ENCODE results near the gene GCK. TPM values are rescaled to one million over a fixed set of nuclear protein-coding genes. Genes with fewer than 3 reads are reported as not detected.

The GCK gene
- total RNA-seq, 2 experiments from 2014 or later: 1.1 to 1.3 TPM

GRCh38 chr7:44117801-44118429 lies 71.3 kb downstream of the GCK start:
- DNase-seq: no peak
- intact Hi-C loops (cut with micrococcal nuclease): no loop called here
- no peaks in the 10 kb centered on the region for H3K27me3 Mint-ChIP-seq
- ChIA-PET CTCF (no interaction called here), POLR2A (no interaction called here)
- no peak overlapping the region for H3K27ac Mint-ChIP-seq
- peaks cover 38% of the 10 kb centered on the region for H3K36me3 Mint-ChIP-seq
- no peak overlapping the region for H3K4me3 Mint-ChIP-seq
- H3K9me3 Mint-ChIP-seq: no peaks in the 10 kb centered on the region
- peaks cover 36% of the 10 kb centered on the region for H3K4me1 Mint-ChIP-seq (ENCODE audit: low read depth)

- H3K4me3 Mint-ChIP-seq: no peak overlapping the region
- peaks cover 35% of the 10 kb centered on the region for H3K36me3 Mint-ChIP-seq
- H3K4me1 Mint-ChIP-seq (ENCODE audit: low read depth): peaks cover 28% of the 10 kb centered on the region
- no peaks in the 10 kb centered on the region for H3K27me3 Mint-ChIP-seq
- DNase-seq: no peak
- H3K9me3 Mint-ChIP-seq: no peaks in the 10 kb centered on the region
- no peak overlapping the region for H3K27ac Mint-ChIP-seq
- intact Hi-C loops (cut with micrococcal nuclease): no loop called here
- ChIA-PET CTCF (no interaction called here), POLR2A (no interaction called here)
Observed at GRCh38 chr7:44116789-44117666, 72.2 kb downstream of the GCK start.

GRCh38 chr7:44116087-44116788 lies 73.0 kb downstream of the GCK start:
- ChIA-PET POLR2A (no interaction called here), CTCF (no interaction called here)
- Mint-ChIP-seq H3K4me1 (ENCODE audit: low read depth) (peaks cover 21% of the 10 kb centered on the region), H3K4me3 (no peak overlapping the region), H3K36me3 (peaks cover 33% of the 10 kb centered on the region), H3K9me3 (no peaks in the 10 kb centered on the region), H3K27ac (no peak overlapping the region), H3K27me3 (no peaks in the 10 kb centered on the region)
- intact Hi-C loops (cut with micrococcal nuclease): no loop called here
- DNase-seq: no peak

GRCh38 chr7:44114586-44115310 lies 74.5 kb downstream of the GCK start:
- no peak overlapping the region for H3K27ac Mint-ChIP-seq
- no peak for DNase-seq
- ChIA-PET POLR2A (no interaction called here), CTCF (no interaction called here)
- H3K9me3 Mint-ChIP-seq: no peaks in the 10 kb centered on the region
- no peak overlapping the region for H3K4me3 Mint-ChIP-seq
- no peaks in the 10 kb centered on the region for H3K27me3 Mint-ChIP-seq
- H3K4me1 Mint-ChIP-seq (ENCODE audit: low read depth): peaks cover 6% of the 10 kb centered on the region
- intact Hi-C loops (cut with micrococcal nuclease): no loop called here
- peaks cover 20% of the 10 kb centered on the region for H3K36me3 Mint-ChIP-seq

- no peak for DNase-seq
- Mint-ChIP-seq H3K9me3 (no peaks in the 10 kb centered on the region), H3K36me3 (peaks cover 17% of the 10 kb centered on the region), H3K27me3 (no peaks in the 10 kb centered on the region), H3K4me1 (ENCODE audit: low read depth) (no peaks in the 10 kb centered on the region), H3K4me3 (no peak overlapping the region), H3K27ac (no peak overlapping the region)
- ChIA-PET POLR2A (no interaction called here), CTCF (no interaction called here)
- intact Hi-C loops (cut with micrococcal nuclease): no loop called here
Observed at GRCh38 chr7:44113764-44114354, 75.4 kb downstream of the GCK start.

GRCh38 chr7:44112997-44113763 lies 76.1 kb downstream of the GCK start:
- ChIA-PET CTCF (no interaction called here), POLR2A (no interaction called here)
- DNase-seq: no peak
- intact Hi-C loops (cut with micrococcal nuclease): no loop called here
- no peak overlapping the region for H3K4me3 Mint-ChIP-seq
- no peak overlapping the region for H3K27ac Mint-ChIP-seq
- no peaks in the 10 kb centered on the region for H3K9me3 Mint-ChIP-seq
- H3K4me1 Mint-ChIP-seq (ENCODE audit: low read depth): no peaks in the 10 kb centered on the region
- H3K36me3 Mint-ChIP-seq: peaks cover 16% of the 10 kb centered on the region
- H3K27me3 Mint-ChIP-seq: no peaks in the 10 kb centered on the region

GRCh38 chr7:44112231-44112996 lies 76.8 kb downstream of the GCK start:
- ChIA-PET CTCF (no interaction called here), POLR2A (interaction anchor here (1.0 to 1.1 kb wide), 2 partner anchors 11 to 45 kb away, joined by 3 to 4 read pairs; partner anchors contain the start of gene POLD2)
- Mint-ChIP-seq H3K9me3 (no peaks in the 10 kb centered on the region), H3K4me3 (no peak overlapping the region), H3K36me3 (peaks cover 10% of the 10 kb centered on the region), H3K27ac (no peak overlapping the region), H3K4me1 (ENCODE audit: low read depth) (no peaks in the 10 kb centered on the region), H3K27me3 (no peaks in the 10 kb centered on the region)
- intact Hi-C loops (cut with micrococcal nuclease): no loop called here
- no peak for DNase-seq

GRCh38 chr7:44111761-44112160 lies 77.5 kb downstream of the GCK start:
- no peak for DNase-seq
- Mint-ChIP-seq H3K27ac (no peak overlapping the region), H3K4me1 (ENCODE audit: low read depth) (no peaks in the 10 kb centered on the region), H3K9me3 (no peaks in the 10 kb centered on the region), H3K36me3 (peaks cover 9% of the 10 kb centered on the region), H3K27me3 (no peaks in the 10 kb centered on the region), H3K4me3 (no peak overlapping the region)
- ChIA-PET POLR2A (interaction anchor here (0.8 to 1.1 kb wide), 3 partner anchors 12 to 67 kb away, joined by 3 to 4 read pairs (median 4); partner anchors contain the start of genes DBNL and POLD2), CTCF (no interaction called here)
- intact Hi-C loops (cut with micrococcal nuclease): no loop called here

GRCh38 chr7:44110719-44111635 lies 78.3 kb downstream of the GCK start:
- intact Hi-C loops (cut with micrococcal nuclease): no loop called here
- ChIA-PET CTCF (no interaction called here), POLR2A (interaction anchor here (0.7 to 1.1 kb wide), 5 partner anchors 9 to 66 kb away, joined by 3 to 4 read pairs (median 3); partner anchors contain the start of genes DBNL and POLD2)
- H3K9me3 Mint-ChIP-seq: no peaks in the 10 kb centered on the region
- peaks cover under 1% of the 10 kb centered on the region for H3K27me3 Mint-ChIP-seq
- no peak for DNase-seq
- no peak overlapping the region for H3K27ac Mint-ChIP-seq
- H3K36me3 Mint-ChIP-seq: peaks cover 9% of the 10 kb centered on the region
- no peaks in the 10 kb centered on the region for H3K4me1 Mint-ChIP-seq (ENCODE audit: low read depth)
- H3K4me3 Mint-ChIP-seq: no peak overlapping the region

- H3K9me3 Mint-ChIP-seq: no peaks in the 10 kb centered on the region
- ChIA-PET POLR2A (interaction anchor here (0.7 to 0.9 kb wide), 2 partner anchors 10 to 13 kb away, joined by 3 read pairs; no protein-coding TSS in a partner anchor), CTCF (no interaction called here)
- no peak overlapping the region for H3K27ac Mint-ChIP-seq
- no peak overlapping the region for H3K4me3 Mint-ChIP-seq
- H3K4me1 Mint-ChIP-seq (ENCODE audit: low read depth): peaks cover 3% of the 10 kb centered on the region
- peaks cover 9% of the 10 kb centered on the region for H3K27me3 Mint-ChIP-seq
- intact Hi-C loops (cut with micrococcal nuclease): no loop called here
- no peak for DNase-seq
- H3K36me3 Mint-ChIP-seq: peaks cover 9% of the 10 kb centered on the region
Observed at GRCh38 chr7:44109991-44110390, 79.2 kb downstream of the GCK start.

All from activated CD4-positive, alpha-beta memory T cell treated with anti-CD3 and anti-CD28 coated beads for 36 hours (primary cell).